Measurements from ENCODE around the gene DNMT1.

DNA sequence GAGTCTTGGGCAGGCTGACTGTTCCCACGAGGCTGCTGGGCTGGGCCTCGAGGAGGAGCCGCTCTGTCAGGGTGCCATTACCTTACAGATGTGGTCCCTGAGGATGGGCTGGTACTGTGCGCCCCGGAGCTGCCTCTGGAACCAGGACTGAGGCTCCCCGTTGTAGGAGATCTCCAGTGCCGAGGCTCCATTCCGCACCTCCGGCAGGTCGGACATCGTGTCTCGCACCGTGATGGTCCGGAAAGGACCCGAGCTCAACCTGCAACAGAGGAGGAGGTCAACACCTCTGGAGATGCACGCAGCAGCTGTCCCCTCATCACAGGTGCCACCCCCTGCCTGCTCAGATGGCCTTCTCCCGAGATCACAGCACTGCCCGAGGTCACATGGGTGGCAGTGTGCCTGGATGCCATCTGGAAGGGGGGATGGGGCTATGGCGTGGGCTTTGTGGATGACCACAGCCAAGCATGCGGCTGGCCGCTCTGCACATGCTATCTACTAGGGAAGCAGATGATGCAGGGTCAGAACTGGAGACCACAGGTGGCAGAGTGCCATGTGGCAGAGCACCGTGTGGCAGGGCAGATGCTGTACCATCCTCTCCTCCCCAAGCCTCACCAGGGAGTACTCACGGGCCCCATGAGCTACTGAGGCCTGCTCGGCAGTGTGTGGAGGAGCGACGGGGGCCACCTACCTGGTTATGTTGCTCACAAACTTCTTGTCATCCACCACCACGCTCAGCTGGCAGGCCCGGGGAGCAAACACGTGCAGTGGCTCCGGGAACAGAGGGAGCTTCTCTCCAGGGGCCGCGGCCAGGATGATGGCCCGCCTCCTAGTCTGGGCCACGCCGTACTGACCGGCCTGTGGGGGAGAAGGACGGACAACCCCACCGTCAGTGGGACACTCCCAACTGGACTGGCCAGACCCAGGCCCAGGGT lies 56.7 kb downstream of the DNMT1 start:
- TF ChIP-seq CTCF (IDR thresholded peaks at IDR 0.05) (no peak), EZH2 (IDR thresholded peaks at IDR 0.05; ENCODE audit: borderline replicate concordance, insufficient read depth, low read depth, low read length, poor library complexity, severe bottlenecking) (no peak)
